ENCODE data around the gene BMX.

Gene BMX

DNA sequence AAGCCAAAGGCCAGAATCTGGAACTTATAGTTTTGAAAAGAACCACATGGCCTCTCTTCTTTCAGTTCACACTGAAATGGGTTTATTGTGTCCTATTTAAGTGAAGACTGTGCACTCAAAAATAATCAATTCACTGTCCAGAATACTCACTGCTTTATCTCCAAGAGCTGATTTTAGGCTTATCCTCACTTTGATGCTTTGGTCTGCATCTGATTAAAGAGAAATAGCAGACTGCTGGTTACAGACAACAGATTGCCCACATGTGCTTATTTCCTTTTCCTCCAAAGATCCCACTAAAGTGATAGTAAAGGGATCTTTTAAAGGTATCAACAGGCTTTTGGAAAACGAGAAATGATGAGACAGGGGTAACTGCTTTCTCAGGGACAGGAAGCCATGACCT, 69.5 kb downstream of the BMX start:
- DNase-seq (ENCODE audit: low read depth): no peak

DNA sequence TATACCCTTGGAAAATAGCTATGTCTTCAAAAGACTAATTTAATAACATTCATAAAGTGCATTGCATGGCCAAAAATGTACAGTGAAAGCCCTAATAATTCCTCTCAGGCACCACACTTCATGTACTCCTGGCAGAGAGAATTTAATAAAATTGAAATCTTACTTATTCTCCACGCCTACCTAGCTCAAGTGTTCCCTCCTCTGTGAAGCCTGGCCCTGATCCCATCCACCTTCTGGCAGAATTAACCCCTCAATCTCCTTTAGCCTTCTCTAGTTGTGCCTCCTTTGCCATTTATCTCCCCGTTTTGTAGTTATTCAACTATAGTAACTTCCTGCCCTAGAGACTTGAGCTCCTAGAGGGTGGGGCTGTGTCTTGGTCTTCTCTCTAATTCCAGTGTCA, 73.4 kb downstream of the BMX start:
- no peak for DNase-seq (ENCODE audit: low read depth)

DNA sequence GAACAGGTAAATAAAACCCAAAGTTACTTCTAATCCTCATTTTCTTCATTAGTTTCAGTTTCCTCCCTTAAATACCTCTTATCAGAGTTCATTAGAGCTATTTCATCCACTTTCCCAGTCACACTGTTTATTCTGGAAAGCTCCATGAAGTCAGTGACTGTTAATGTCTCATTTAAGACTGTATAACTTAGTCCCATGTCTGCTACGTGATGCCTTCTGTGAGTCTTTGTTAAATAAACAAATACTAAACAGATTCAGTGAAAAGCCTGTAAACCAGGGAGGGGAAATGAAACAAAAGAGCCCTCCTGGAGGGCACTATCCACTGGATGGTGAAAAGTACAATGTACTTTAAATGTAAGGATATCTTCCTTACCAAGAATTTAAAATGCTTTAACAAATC, 75.4 kb downstream of the BMX start:
- DNase-seq (ENCODE audit: low read depth): no peak

DNA sequence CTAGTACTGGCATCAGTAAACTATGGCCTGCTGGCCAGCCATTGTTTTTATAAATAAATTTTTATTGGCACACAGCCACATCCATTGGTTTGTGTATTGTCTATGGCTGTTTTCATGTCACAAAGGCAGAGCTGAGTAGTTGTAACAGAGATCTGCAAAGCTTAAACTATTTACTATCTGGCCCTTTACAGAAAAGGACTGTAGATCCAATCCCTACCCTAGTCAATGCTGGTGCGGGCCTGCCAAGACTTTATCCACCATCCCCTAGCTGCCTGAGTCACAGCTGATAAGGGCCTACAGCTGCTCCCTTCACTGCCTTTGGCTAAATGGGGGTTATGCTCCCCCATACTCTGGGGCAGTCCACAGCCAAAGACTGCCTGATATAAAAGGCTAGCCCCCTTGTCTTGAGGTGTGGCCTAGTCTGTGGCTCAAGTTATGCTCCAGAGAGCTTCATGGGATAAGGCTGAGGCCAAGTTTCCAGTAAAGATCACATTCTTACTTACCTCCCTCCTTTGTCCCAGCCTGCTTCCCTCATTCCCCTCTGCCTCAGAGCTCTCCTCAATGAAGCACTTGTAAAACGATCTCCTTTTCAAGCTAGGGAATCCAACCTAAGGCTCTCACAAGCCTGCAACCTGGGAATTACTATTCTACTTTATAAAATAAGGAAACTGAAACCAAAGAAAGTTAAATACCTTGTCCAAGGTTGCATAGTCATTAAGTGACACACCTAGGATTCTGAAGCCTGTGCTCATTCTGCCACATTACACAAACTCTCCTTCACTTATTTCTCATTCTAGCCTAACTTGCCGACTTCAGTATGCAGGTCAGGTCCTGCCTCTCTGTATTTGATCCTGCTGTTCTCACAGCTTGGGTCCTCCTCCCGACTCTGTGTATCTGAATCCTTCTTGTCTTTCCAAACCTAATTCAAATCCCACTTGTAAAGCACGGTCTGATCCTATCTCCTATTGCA, 79.5 kb downstream of the BMX start:
- no peak for DNase-seq (ENCODE audit: low read depth)

DNA sequence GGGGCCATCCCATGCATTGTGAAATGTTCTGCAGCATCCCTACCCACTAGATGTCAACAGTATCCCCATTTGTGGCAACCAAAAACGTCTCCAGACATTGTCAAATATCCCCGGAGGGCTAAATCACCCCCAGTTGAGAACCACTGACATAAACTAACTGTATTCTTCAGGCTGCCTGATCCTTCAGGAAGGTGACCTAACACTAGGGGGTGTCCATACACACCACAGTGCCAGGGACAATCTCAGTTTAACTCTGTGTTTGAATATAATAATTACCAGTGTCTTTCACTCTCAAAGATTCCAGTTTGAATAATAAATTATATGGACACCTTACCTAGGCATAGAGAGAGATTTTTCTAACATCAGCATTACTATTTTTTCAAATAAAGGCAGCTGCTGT, 93.8 kb downstream of the BMX start:
- no peak for DNase-seq (ENCODE audit: low read depth)

DNA sequence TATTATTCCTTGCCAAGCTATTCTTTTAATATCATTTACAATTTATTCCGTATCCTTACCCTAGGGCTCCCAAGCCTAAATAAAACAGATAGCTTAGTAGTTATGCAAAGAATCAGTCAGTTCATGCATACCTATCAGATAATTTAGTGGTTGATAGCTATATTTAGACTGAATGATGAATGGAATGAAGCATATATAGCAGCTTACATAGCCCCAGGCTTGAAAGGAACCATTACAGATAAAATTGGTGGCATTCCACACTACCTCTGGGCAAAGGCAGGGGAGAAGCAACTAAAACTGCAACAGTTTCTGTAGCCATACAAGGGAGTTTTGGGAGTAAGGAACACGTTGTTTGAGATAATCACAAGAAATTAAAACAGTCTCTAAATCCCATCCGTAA, 97.4 kb downstream of the BMX start:
- no peak for DNase-seq (ENCODE audit: low read depth)

DNA sequence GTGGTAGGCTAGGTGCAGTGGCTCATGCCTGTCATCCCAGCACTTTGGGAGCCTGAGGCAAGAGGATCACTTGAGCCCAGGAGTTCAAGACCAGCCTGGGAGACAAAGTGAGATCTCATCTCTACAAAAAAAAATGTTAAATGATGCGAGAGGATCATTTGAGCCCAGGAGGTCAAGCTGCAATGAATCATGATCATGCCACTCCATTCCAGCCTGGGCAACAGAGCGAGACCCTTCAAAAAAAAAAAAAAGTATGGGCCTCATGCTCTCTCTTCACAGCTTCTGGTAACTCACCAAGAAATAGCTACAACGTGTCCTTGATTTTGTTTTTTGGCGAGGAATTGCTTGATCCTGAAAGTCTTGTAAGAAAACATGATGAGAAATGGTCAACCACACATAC, 98.9 kb downstream of the BMX start:
- DNase-seq (ENCODE audit: low read depth): no peak

DNA sequence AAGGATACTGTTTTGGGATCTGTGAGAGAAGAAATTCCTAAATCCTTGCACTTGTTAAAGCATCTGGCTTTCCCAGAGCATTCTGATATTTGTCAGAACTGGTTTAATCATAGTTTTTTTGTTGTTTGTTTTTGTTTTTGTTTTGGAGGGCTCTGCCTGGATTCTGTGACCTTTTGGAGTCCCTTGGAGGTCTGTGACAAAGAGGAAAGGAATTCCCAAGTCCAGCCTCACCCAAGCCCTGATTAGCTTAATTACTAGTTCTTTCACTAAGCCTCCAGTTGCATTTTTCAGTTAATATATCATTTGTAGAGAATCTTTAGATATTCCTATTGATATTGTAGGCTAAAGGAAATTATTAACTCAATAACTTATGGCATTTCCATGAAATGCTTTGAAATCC, 99.4 kb downstream of the BMX start:
- DNase-seq (ENCODE audit: low read depth): no peak

DNA sequence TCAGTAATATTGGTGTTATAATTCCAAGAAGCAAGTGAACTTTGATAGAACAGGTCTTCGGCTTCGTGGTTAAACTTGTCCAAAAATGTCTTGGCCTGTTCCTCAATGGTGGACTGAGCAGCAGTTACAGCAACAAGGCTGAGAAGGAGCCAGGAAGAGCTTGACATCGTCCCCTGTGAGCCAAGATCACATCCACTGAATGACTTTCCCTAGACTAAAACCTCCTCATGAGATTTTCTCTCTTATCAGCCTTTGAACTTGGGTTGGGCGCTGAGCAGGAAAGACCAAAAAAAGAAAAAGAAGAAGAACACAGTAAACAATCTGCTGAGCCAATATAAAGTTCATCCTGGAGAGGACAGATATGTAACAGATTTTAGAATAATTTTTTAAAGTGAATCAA, 100.1 kb downstream of the BMX start, which contains the start of gene ACE2:
TSS of gene ACE2 (minus strand) at position 216 of the 400 bp plus-strand sequence. CDS start at position 167, 49 bp downstream.
- DNase-seq (ENCODE audit: low read depth): no peak

DNA sequence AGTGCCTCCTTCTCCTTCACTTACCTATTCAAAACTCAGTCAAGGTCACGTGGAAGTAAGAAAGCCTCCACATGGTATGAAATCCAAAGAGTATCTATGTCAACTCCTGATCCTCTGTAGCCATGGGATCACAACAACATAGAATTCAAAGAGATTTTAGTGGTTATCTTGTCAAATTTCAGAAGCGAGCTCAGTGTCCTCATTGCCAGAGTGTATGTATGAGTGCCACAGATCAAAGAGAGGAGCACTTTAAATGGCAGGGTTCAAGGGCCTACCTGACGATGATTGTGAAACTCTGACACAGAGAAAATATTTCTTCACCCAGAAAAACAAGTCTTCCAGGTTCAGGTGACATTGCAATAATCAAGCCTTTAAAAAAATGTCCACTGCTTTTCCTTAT, 101.3 kb downstream of the BMX start:
- no peak for DNase-seq (ENCODE audit: low read depth)

DNA sequence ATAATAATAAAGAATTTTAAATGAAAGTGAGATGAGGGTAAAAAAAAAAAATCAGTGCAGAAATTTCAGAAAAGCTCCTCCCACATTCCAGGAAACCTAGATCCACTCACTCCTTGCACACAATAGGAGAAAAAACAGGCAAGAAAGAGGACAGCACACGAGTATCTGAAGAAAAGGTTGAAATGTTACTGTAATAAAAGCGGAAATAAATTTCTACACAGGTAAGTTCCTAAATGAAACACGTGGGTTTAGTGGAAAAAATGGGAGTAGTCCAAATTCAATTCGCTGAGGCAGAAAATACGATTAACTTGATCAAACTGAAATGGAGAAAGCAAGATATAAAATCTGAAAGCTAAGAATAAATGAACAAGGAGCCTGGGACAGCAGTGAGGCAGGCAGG, 102.2 kb downstream of the BMX start:
- DNase-seq (ENCODE audit: low read depth): no peak

DNA sequence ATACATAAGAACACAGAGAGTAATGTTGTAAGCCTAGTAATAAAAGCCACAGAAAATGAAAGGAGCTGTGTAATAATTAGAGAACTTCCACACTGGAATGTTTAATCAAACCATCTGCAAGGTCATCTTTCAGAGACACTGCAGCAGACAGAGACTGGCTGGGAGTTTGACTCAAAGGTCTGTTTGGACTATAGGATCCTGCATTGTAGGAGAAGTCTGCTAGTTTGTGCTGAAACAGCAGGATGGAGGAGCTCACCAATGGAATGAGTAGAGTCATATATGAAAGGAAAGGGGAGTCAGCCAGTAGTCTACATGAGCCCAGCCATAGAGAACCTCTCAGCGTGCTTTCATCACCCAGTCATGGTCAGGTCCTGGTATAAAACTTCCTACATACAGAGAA, 104.6 kb downstream of the BMX start:
- no peak for DNase-seq (ENCODE audit: low read depth)

Measured in stimulated activated CD8-positive, alpha-beta memory T cell treated with anti-CD3 and anti-CD28 coated beads, Interleukin-12 subunit alpha, Interleukin-12 subunit beta, amount 100 ng/mL, for 1 hour (primary cell).